ENCODE data around the gene PAM. TPM values are rescaled to one million over a fixed set of nuclear protein-coding genes. Genes with fewer than 3 reads are reported as not detected.

PAM gene
- total RNA-seq, 1 donor = 266 TPM

DNA sequence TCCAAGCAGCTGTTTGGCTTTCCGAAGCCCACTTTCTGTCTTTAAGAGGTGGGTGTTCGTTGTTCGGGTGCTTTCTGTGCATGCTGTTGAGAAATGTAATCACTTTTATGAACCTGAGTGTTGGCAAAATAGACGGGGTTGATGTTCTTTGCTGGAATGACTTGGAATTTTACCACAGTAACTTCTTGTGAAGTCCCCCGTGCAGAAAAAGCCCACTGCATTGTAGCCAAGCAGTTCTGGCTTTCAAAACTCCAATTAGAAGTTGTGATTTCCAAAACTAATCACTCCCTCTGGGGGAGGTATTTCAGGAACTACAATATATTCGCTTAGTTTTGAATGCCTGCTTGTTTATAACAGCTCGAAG lies 111.1 kb downstream of the PAM start:
- peak; percentile 21 for DNase-seq (ENCODE audit: low read depth)
- TF ChIP-seq, protein P1, sequence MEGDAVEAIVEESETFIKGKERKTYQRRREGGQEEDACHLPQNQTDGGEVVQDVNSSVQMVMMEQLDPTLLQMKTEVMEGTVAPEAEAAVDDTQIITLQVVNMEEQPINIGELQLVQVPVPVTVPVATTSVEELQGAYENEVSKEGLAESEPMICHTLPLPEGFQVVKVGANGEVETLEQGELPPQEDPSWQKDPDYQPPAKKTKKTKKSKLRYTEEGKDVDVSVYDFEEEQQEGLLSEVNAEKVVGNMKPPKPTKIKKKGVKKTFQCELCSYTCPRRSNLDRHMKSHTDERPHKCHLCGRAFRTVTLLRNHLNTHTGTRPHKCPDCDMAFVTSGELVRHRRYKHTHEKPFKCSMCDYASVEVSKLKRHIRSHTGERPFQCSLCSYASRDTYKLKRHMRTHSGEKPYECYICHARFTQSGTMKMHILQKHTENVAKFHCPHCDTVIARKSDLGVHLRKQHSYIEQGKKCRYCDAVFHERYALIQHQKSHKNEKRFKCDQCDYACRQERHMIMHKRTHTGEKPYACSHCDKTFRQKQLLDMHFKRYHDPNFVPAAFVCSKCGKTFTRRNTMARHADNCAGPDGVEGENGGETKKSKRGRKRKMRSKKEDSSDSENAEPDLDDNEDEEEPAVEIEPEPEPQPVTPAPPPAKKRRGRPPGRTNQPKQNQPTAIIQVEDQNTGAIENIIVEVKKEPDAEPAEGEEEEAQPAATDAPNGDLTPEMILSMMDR (IDR thresholded peaks at IDR 0.05; ENCODE audit: insufficient read depth, low read depth, low read length) = no peak
- peak overlapping the region; percentile 71 for H3K4me3 ChIP-seq (ENCODE audit: low read depth, low read length)

DNA sequence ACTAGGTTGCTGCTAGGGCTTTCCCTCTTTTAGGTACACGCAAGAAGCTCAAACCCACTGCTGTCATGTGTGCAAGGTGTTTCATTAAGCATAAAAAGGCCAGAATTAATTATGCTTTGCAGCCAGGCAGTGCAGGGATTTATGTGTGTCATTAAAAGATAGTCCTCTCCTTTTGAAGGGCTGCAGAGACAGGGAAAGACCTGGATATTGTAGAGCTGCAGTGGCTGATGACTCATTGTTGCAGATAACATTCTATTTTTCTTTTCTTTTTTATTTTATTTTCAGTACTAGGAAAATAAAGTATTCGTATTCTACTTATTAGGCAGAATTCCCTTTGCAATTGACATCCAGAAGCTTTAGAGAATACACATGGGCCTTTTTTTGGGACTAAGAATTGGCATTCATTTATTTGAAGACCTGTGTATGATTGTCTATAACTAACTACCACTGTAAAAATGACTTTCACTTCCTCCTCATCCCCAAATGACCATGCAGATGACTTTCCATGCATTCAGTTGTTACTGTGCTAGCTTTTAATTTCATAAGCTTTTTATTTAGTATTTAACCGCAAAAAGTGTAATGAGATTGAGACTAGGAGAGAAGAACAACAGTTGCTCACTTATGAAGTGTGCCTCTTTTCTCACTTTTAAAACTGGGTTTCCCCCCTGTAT lies 113.0 kb downstream of the PAM start:
- H3K4me3 ChIP-seq (ENCODE audit: low read depth, low read length) = no peak overlapping the region
- peak; percentile 33 for DNase-seq (ENCODE audit: low read depth)
- TF ChIP-seq, protein P1 (IDR thresholded peaks at IDR 0.05; ENCODE audit: insufficient read depth, low read depth, low read length) = no peak

DNA sequence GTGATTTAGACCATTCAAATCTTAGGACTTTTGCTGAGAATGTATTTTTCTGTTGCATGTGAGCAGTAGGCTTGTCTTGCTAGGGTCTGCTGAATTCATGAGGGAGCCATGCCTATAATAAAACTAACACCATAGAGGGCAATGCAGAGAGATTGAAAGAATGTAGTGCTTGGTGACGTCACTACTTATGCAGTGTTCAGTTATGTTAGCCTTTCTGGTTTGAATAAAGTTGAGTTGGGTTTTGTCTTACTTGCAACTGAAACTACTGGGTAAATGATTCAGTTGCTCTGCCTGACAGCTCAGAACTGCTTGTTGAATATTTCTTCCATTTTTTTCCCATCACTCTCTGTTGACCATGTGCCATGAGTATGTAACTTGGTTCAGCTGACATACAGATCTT lies 114.1 kb downstream of the PAM start:
- no peak for DNase-seq (ENCODE audit: low read depth)
- TF ChIP-seq, protein P1 (IDR thresholded peaks at IDR 0.05; ENCODE audit: insufficient read depth, low read depth, low read length) = no peak
- H3K4me3 ChIP-seq (ENCODE audit: low read depth, low read length) = no peak overlapping the region

GRCh38 chr5:102873379-102873932 lies 118.4 kb downstream of the PAM start:
- TF ChIP-seq, protein P1 (IDR thresholded peaks at IDR 0.05; ENCODE audit: insufficient read depth, low read depth, low read length) = no peak
- no peak for DNase-seq (ENCODE audit: low read depth)
- H3K4me3 ChIP-seq (ENCODE audit: low read depth, low read length) = no peak overlapping the region

DNA sequence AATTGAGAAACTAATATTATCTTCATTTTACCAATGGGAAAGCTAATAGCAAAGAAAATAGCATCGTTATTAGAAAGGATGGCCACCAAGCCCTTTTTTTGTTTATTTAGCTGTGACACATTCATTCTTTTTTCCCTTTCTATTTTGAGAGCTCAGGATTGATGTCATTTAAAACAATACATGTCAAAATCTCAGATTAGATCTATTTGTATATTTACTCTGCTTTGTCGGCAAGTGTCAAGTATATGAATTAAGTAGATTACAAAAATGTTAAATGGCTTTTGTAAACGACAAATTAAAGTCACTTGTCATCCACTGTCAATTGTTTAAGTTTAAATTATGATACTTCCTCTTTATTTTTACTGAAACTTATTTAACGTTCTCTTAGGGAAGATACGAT lies 118.9 kb downstream of the PAM start:
- TF ChIP-seq, protein P1 (IDR thresholded peaks at IDR 0.05; ENCODE audit: insufficient read depth, low read depth, low read length) = no peak
- no peak for DNase-seq (ENCODE audit: low read depth)
- no peak overlapping the region for H3K4me3 ChIP-seq (ENCODE audit: low read depth, low read length)

GRCh38 chr5:102875721-102876123 lies 120.6 kb downstream of the PAM start:
- TF ChIP-seq, protein P1 (IDR thresholded peaks at IDR 0.05; ENCODE audit: insufficient read depth, low read depth, low read length) = no peak
- no peak for DNase-seq (ENCODE audit: low read depth)
- no peak overlapping the region for H3K4me3 ChIP-seq (ENCODE audit: low read depth, low read length)

- DNase-seq (ENCODE audit: low read depth) = no peak
- TF ChIP-seq, protein P1 (IDR thresholded peaks at IDR 0.05; ENCODE audit: insufficient read depth, low read depth, low read length) = no peak
- H3K4me3 ChIP-seq (ENCODE audit: low read depth, low read length) = no peak overlapping the region
Measured at GRCh38 chr5:102876610-102877009, 121.5 kb downstream of the PAM start.
